Fibroblast of skin of back (primary cell): ENCODE measurements around the gene ARHGEF40.

Experiments
- DNase-seq: peaks from one replicate; pipeline ENCODE4 v3.0.0-alpha.2; 2013

ARHGEF40 gene

DNA sequence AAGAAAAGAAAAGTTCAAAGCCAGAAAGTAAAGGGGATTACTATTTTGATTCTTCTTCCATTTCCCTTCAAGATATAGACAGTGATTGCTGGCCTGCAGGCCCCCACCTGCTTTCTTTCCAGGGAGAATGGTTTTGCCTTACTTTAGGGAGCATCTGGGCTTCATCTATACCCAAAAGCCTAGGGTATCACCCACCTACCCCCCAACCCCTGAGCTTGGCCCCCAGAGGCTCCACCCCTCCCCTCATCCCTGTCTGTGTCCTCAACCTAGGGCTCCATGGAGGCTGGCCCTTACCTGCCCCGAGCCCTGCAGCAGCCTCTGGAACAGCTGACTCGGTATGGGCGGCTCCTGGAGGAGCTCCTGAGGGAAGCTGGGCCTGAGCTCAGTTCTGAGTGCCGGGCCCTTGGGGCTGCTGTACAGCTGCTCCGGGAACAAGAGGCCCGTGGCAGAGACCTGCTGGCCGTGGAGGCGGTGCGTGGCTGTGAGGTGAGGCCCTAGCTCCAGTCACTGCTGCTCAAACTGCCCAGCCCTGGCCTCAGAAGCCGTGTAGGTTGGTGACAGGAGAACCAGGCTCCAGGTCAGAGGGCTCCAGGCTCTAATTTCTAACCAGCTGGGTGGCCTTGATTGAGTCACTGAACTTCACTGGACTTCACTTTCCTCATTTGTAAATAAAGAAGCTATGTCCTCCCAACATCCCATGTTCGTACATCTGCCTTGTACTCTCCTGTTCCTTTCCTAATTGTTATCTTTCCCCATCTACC lies 13.6 kb downstream of the ARHGEF40 start:
- no peak for DNase-seq

DNA sequence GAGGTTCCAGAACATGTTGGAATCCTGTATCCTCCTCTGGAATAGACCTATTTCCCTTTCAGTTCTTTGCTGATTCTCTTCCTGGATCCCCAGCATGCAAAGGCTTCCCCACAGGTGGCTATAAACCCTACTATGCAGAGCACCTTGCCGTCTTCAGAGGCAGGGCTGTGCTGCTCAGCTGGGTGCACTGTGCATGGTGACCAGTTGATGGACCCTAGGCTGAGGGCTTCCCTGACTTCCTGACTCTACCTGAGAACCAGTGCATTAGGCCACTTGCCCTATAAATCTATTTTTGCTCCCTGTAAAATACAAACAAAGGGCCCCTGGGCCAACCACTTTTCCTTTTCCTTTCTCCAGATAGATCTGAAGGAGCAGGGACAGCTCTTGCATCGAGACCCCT lies 14.3 kb downstream of the ARHGEF40 start:
- no peak for DNase-seq

DNA sequence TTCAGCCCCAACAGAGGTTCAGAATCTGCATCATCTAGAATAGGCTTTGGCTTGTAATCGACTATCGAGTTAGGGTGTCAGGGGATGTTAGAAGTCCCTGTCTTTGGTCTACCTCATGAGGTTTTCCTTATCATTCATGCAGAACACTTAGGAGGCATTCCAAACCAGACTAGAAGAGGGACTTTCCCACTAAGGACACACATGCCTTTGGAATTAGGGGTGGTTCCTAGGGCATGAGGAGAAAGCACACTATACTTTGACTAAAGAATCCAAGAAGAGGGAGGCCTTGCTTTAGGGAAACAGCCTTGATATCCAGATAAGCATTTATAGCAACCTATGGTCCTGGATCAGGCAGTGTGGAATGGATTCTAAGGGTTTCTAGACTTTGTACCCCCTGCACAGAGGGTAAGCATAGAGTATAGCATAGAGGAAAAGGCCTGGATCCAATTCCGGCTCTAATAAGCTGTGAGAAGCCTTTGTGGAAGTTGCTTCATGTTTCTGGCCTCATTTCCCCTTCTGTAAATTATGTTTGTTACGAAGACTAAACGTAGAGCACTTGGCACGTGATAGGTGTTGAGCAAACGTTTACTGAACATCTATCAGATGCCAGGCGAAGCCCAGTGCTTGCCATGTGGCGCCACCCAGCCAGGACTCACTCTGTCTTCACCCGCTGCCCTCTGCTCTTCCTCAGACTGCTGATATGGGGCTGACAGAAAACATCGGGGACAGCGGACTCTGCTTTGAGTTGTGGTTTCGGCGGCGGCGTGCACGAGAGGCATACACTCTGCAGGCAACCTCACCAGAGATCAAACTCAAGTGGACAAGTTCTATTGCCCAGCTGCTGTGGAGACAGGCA lies 15.1 kb downstream of the ARHGEF40 start:
- DNase-seq, result peak; percentile 68

DNA sequence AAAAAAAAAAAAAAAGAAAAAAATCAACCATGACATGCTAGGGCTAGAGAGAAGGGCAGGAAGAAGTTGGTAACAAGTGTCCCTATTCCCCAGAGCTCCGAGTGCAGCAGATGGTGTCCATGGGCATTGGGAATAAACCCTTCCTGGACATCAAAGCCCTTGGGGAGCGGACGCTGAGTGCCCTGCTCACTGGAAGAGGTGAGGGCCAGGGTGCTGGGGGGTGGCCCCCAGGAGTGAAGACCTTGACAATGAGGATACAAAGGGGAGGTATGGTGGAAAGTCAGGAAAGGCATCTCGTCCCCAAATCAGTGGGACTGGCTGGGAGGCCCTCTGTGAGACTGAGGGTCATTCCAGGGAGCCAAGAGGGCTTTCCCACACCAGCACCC lies 16.8 kb downstream of the ARHGEF40 start:
- DNase-seq, result no peak

DNA sequence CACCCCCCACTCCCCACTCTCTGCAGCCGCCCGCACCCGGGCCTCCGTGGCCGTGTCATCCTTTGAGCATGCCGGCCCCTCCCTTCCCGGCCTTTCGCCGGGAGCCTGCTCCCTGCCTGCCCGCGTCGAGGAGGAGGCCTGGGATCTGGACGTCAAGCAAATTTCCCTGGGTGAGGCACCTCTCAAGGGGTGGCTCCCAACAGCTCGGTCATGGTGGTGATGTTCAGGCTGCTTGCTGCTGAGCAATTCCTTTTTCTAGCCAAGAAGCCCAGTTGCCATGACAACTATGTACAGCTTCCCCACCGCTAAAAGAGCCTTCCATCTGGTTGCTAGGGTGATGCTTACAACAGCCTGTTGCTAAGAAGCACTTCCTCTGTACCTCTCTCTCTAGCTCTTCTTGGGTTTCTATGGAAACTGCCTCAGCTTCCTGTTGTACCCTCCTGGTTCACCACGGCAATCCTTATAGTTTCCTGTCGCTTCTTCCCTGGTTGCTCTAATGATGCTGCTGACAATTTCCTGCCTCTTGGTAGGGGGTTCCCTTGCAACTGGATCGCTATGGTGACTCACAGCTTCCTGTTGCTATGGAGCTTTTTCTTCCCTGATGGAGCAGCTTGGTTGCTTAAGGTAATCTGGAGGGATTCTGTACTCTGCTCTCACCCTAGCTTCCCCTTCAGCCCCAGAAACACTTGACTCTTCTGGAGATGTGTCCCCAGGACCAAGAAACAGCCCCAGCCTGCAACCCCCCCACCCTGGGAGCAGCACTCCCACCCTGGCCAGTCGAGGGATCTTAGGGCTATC lies 17.4 kb downstream of the ARHGEF40 start:
- peak; percentile 96 for DNase-seq

DNA sequence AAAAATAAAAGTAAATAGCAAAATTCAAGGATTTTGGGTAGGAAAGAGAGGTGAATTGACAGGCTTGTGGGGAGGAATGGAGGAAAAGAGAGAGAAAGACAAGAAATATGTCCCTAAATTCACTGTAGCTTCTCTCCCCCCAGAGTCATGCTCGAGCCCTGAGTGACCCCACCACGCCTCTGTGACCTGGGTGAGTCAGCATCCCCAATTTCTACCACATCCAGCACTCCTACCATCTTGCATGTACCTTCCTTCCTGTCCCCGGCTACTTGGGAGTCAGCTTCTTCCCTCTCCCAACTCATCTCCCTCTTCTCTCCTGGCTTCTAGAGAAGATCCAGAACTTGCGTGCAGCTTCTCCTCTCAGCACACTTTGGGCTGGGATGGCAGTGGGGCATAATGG lies 18.6 kb downstream of the ARHGEF40 start:
- no peak for DNase-seq

DNA sequence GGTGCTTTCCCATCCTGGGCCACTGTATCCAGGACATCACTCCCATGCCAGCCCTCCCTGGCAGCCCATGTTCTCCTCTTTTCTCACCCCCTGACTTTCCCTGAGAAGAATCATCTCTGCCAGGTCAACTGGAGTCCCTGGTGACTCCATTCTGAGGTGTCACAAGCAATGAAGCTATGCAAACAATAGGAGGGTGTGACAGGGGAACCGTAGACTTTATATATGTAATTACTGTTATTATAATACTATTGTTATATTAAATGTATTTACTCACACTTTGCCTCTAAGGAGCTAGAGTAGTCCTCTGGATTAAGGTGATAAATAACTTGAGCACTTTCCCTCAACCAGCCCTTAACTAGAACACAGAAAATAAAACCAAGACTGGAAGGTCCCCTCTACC lies 19.2 kb downstream of the ARHGEF40 start:
- no peak for DNase-seq

DNA sequence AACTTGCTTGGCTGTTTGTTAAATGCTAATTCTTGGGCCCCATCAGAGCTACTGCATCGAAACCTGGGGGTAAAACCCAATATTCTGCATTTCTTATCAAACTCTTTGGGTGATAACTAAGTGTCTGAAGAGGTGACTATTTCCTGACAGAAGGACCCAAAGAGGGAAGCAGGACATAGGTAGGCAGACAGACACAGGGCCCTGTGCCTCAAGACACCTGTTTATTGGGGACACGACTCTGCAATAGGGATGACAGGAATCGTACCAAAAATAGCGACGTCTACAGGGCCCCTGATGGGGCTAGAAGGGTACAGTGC lies 19.7 kb downstream of the ARHGEF40 start:
- no peak for DNase-seq

DNA sequence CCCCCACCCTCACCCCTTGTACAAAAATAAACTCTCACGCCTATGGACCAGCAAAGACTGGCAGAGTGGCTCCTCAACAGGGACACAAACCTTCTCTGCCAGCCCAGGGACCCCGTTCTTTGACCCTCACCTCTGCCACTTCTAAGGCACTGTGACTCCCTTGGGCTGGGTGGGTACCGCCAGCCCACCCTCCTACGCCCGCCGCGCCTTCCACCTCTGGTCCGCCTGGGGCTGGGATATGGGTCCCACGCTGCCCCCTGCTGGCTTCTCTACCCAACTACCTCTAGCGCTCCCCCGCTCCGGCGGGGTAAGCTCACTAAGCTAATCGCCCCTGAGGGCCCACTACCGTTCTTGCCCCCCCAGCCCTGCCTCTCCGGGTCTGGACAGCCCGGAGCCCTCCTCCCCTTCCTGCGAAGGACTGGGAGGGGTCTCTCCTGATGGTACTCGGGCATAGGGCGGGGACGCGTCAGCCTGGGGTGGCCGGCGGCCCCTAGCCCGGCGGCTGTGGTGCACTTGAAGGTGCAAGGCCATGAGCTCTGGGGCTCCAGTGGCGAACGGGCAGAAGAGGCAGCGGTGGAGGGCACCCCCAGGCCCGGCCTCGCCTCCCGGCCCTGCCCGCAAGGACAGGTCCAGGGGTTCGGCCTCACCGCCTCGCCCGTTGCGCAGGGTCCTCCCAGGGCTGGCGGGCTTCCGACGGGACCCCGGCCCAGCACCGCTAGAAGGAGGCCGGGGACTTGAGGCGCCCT lies 20.3 kb downstream of the ARHGEF40 start:
- DNase-seq, result no peak

DNA sequence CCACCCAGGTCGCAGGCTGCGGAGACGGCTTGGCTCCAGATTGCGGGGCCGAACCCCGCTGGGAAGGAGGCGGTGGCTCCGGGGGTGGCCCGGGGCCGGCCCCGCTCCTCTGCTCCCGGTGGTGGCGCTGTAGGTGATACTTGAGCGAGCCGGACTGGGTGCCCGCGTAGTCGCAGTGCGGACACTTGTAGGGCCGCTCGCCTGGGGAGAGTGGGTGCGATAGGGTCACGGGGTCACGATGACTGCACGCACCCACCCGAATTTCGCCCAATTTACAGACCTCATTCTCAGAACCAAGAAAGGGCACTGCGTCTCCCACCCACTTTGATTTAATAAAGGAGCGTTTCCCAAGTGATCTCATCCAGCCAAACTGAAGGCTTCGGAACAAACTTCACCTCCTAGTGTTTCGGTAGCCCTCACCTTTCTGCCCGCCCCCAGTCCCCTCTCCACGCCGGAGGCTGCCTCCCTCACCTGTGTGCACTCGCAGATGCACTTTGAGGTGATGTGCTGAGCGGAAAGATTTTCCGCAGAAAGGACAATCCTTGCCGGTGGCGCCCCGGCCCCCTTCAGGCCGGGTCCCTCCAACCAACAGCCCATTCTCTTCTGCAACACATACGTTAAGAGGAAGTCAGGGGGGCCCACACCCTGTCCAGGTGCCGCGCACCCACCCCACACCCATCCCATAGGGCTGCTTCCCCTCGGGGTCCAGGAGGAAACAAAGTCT lies 21.0 kb downstream of the ARHGEF40 start:
- DNase-seq, result no peak

DNA sequence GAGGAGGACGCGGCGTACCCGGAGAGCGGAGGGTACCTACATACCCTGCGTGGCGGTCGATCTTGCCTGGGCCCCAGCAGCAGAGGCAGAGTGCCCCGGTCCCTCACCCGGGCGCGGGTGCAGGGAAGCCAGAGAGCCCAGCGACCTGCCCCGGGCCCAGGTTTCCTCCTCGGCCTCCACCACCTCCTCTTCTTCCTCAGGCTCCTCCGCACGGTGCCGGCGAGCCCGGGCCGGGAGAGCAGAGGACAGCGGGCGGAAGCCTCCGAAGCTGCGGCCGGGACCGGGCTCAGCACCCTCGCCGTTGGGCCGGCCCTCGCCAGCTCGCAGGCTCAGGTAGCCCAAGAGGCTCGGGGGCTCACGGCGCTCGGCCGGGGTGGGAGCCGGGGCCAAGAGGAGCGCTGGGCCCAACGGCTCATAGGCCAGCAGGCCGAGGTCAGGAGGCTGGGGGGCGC lies 21.7 kb downstream of the ARHGEF40 start:
- no peak for DNase-seq

DNA sequence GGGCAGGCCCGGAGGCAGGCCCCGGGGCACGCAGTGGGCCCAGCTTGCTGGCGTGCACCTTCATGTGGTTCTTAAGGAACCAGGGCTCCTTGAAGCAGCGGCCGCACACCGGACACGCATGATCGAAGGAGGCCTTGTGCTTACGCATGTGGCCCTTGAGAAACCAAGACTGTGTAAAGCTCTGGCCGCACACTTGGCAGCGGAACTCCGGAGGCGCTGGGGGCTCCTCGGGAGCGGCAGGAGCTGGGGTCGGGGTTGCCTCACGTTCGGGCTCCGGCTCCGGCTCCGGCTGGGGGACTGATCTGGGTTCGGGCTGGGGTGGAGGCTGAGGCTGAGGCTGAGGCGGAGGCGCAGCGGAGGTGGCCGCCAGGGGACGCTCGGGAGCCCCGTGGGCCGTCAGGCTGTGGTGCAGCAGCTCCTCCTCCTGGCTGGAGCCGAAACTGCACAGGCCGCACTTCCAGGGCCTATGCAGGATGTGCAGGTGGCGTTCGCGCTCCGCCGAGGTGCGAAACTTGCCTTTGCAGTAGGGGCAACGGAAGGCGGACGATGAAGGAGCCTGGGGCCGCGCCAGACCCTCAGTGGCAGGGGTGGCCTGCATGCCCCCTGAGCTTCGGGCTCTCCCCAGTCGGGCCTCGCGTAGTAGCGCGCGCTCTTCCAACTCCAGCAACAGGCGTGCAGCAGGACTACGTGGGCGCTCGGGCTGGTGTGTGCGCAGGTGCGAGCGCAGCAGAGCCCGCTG lies 22.3 kb downstream of the ARHGEF40 start:
- peak; percentile 47 for DNase-seq

DNA sequence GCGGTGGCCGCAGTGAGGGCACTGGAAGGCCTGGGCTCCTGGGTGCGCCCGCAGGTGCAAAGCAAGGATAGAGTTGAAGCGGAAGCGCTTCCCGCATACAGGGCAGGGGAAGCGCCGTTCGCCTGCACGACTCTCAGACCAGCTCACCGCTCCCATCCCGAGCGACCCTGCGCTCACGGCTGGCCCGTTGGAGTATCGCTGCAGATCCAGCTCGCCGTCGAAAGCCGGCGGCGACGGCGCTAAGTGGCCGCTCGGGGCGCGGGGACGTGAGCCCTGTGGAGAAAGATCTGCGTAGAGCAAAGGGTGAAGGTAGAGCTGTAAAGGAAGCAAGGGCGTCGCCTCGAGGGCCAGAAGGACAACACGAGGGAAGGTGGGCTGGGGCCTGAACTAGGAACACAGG lies 22.9 kb downstream of the ARHGEF40 start:
- DNase-seq, result no peak

DNA sequence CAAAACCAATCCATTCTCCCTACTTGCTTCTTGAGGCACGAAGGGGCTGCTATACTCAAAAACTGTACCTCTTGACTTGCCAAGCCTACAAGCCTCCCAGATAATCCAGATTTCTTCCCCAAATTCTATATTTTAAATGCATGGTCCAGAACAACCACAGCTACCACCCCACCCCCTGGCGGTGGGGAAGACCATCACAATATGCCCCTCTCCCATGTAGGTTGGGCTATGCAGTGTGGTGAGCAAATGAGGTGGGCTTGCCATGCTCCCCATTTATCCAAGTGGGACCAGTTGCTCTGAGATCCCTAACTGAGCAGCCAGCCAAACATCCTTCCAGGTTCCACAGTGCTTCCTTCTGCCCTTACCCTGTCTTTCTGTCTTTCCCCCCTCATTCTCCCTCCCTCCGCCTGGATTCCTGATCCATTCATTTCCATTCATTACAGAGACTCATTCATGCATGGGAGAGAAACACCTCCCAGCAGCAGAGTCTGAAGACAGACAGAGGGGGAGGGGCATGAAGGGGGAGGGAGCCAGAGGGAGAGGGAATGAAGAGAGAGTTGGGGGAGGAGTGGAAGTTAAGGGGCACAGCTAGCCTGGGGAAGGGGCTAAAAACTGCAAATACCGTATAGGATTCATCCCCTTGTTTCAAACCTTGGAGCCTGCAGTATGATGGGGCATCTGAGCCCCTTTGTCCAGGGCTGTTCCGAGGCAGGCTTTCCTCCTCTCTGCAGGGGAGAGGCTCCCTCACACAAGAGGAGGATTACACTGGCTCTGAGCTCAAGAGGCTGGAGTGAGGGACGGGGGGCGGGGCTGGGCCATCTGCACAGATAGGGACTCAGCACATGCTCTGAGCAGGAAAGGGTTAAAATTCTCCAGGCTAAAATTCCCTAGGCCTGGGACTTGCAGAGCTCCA lies 23.9 kb downstream of the ARHGEF40 start:
- no peak for DNase-seq

DNA sequence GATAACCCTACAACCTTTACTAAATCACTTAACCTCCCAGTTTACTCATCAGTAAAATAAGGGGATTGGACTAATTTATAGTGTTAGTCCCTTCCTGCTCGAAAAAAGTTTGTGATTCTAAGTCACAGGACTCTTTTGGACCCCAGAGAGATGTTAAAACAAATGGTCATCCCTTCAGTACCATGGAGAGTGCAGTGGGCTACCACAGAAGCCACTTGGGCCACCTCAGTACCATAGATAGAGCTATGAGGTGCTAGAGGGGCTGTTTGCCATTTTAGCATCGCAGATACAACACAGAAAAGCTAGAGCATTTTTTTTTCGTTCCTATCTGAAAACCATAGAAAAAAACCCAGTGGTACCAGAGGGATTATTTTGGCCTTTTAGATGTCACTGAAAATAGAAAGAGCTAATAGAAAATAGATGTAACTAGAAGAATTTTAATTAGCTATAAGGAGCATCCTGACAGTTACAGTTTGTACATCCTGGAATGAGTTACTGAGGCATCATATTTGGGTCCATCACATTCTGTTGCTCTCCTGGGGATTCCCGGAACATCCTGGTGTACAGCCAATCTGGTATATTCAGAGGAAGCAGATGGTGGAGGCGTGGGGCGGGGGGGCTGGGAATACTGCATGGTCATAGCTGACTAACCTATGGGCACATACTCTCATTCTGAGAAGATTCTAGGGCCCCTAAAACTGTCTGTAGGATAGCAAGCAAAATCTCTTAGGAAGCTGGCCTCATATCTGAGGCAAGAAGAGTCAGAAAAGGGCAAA lies 25.5 kb downstream of the ARHGEF40 start:
- DNase-seq, result peak; percentile 50

DNA sequence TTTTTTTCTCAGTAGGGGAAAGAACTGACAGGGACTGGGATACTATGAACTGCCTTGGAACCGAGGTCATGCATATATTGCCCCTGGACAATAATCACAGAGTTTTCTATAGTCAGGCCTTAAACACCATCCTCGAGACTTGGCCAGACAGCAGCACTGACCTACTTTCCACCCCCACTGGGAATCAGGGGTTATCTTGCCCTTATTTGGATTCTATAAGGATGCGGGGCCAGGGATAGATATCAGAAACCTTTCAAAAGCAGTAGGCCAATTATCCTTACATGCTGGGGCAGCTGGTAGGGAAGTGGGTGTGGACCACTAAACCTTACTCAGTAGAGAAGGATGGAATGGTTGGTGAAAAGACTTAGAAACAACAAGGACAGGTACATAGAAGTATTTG lies 26.3 kb downstream of the ARHGEF40 start:
- DNase-seq, result no peak

DNA sequence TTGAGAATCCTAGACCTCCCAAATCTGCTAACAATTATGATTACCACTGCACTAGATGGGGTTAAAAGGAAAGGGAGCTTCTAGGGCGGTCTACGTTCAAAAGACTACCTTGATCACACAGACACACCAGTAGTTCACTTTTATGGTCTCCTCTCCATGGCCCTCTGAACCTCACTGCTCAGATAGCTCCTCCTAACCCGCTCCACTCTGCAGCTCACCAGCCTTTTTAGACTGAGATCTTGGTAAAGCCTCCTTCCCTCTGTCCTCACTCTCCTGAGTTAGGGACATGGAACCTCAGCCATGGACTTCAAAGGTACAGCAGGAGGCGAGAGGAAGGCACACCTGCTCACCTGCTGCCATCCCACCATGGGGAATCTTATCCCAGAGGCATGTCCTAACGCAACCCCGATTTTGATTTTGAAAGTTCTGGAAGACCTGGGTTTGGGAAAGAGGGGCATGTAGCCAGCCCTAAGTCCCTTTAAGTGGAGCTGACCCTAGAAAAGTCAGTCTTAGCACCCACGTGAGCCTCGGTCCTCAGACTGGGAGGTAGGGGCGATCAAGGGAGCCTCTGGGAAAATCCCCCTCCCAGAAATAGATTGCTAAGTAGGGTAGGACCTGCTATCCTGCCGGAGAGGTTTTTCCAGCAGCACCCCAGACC lies 27.0 kb downstream of the ARHGEF40 start:
- DNase-seq, result no peak

DNA sequence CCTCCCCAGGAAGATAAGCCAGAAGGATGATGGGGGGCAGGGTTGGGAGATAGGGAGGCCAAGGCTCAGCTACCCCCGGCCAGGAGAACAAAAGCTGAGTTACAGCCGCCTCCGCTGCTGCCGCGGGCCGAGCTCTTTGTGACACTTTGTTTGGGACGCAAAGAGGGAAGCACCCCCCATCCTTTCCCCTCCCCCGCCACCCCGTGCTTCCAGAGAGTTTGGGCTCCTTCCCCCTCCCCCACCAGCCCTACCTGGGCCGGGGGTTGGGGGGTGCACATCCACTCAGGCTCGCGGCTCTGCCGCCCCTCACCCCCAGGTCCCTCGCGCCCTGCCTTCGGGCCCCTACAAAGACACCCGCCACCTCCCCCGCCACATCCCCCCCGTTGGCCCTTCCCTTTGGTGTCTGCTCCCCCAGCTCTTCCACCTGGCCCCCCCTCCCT lies 27.6 kb downstream of the ARHGEF40 start:
- no peak for DNase-seq
